HEK293 (cell line): ENCODE measurements around the gene GAL3ST2.

Experiments used
- CTCF ChIA-PET: fragments of 350-600 bp; formaldehyde crosslinking; extraction: SDS; loops from one replicate; lab custom pipeline; 2021; ENCODE audit warnings: antibody characterized with exemption; lab: Yijun Ruan, JAX
- POLR2A ChIA-PET: fragments of 300-600 bp; formaldehyde crosslinking; extraction: SDS; loops from one replicate; lab custom pipeline; 2020; ENCODE audit warnings: antibody characterized with exemption, inconsistent platforms; lab: Yijun Ruan, JAX
- H3K27ac ChIP-seq: fragments of 200-500 bp; sonication (Bioruptor generic); 2 replicates; pipeline ENCODE4 v1.5.1; 2014; ENCODE audit warnings: low read depth, low read length, control low read depth, inconsistent platforms; ENCODE audit errors: extremely low read depth
- H3K36me3 ChIP-seq, 2 experiments: fragments of 200-500 bp in 1 of 2; sonication (Bioruptor generic) in 1 of 2; 1 replicate in 1 of 2; 2 replicates in 1 of 2; pipeline ENCODE4 v1.5.1; 2014 to 2017; ENCODE audit warnings: inconsistent platforms in 2 of 2, low read length in 2 of 2; ENCODE audit not compliant: control insufficient read depth in 2 of 2, insufficient read depth in 1 of 2
- H3K4me1 ChIP-seq: fragments of 200-500 bp; sonication (Bioruptor generic); 2 replicates; pipeline ENCODE4 v1.5.1; 2014; ENCODE audit warnings: mild to moderate bottlenecking, low read length, inconsistent platforms; ENCODE audit not compliant: control insufficient read depth, insufficient read depth
- H3K4me3 ChIP-seq: 2 replicates; pipeline ENCODE4 v1.5.1; 2011; ENCODE audit warnings: low read depth, mild to moderate bottlenecking, control low read depth, low read length, moderate library complexity
- H3K9me3 ChIP-seq: fragments of 200-500 bp; sonication (Bioruptor generic); 2 replicates; pipeline ENCODE4 v1.5.1; 2014; ENCODE audit warnings: low read depth, low read length, inconsistent platforms; ENCODE audit not compliant: control insufficient read depth, insufficient read depth
- EGR2 ChIP-seq: fragments of 450-650 bp; formaldehyde crosslinking; IDR thresholded peaks from 2 replicates; pipeline ENCODE4 v1.5.1; 2016; ENCODE audit warnings: low read depth, missing biosample characterization, missing genetic modification characterization
- SCRT2 ChIP-seq: fragments of 450-650 bp; formaldehyde crosslinking; IDR thresholded peaks from 2 replicates; pipeline ENCODE4 v1.5.1; 2016; ENCODE audit warnings: missing biosample characterization, missing genetic modification characterization
- SP7 ChIP-seq: fragments of 450-650 bp; formaldehyde crosslinking; IDR thresholded peaks from 2 replicates; pipeline ENCODE4 v1.5.1; 2016; ENCODE audit warnings: missing biosample characterization, missing genetic modification characterization
- ZNF114 ChIP-seq: fragments of 450-650 bp; formaldehyde crosslinking; IDR thresholded peaks from 2 replicates; pipeline ENCODE4 v1.5.0; 2017; ENCODE audit warnings: missing biosample characterization, missing genetic modification characterization
- ZNF133 ChIP-seq: fragments of 450-650 bp; formaldehyde crosslinking; IDR thresholded peaks from 2 replicates; pipeline ENCODE4 v1.5.1; 2016; ENCODE audit warnings: missing biosample characterization, missing genetic modification characterization
- ZNF184 ChIP-seq: fragments of 450-650 bp; IDR thresholded peaks from 2 replicates; pipeline ENCODE4 v1.5.1; 2018; ENCODE audit warnings: missing biosample characterization, mild to moderate bottlenecking, missing genetic modification characterization
- ZNF2 ChIP-seq: fragments of 450-650 bp; formaldehyde crosslinking; IDR thresholded peaks from 2 replicates; pipeline ENCODE4 v1.5.1; 2016; ENCODE audit warnings: missing biosample characterization, missing genetic modification characterization
- ZNF221 ChIP-seq: fragments of 450-650 bp; formaldehyde crosslinking; IDR thresholded peaks from 2 replicates; pipeline ENCODE4 v1.5.1; 2017; ENCODE audit warnings: missing biosample characterization, missing genetic modification characterization, borderline replicate concordance
- ZNF26 ChIP-seq: fragments of 450-650 bp; formaldehyde crosslinking; IDR thresholded peaks from 2 replicates; pipeline ENCODE4 v1.5.1; 2016; ENCODE audit warnings: missing biosample characterization, missing genetic modification characterization
- ZNF302 ChIP-seq: fragments of 450-650 bp; formaldehyde crosslinking; IDR thresholded peaks from 2 replicates; pipeline ENCODE4 v1.5.1; 2016; ENCODE audit warnings: missing biosample characterization, missing genetic modification characterization, low read depth
- ZNF391 ChIP-seq: fragments of 450-650 bp; formaldehyde crosslinking; IDR thresholded peaks from 2 replicates; pipeline ENCODE4 v1.5.1; 2016; ENCODE audit warnings: low read depth, missing biosample characterization, missing genetic modification characterization, borderline replicate concordance
- ZNF544 ChIP-seq: fragments of 450-650 bp; formaldehyde crosslinking; IDR thresholded peaks from 2 replicates; pipeline ENCODE4 v1.5.0; 2017; ENCODE audit warnings: missing biosample characterization, missing genetic modification characterization
- ZNF624 ChIP-seq: fragments of 450-650 bp; formaldehyde crosslinking; IDR thresholded peaks from 2 replicates; pipeline ENCODE4 v1.5.1; 2017; ENCODE audit warnings: missing biosample characterization, missing genetic modification characterization
- ZNF658 ChIP-seq: fragments of 450-650 bp; formaldehyde crosslinking; IDR thresholded peaks from 2 replicates; pipeline ENCODE4; 2016; ENCODE audit warnings: missing biosample characterization, missing genetic modification characterization
- ZNF843 ChIP-seq: fragments of 450-650 bp; formaldehyde crosslinking; IDR thresholded peaks from 2 replicates; pipeline ENCODE4 v1.5.1; 2016; ENCODE audit warnings: missing biosample characterization, missing genetic modification characterization
- ZSCAN23 ChIP-seq: fragments of 450-650 bp; formaldehyde crosslinking; IDR thresholded peaks from 2 replicates; pipeline ENCODE4 v1.5.1; 2016; ENCODE audit warnings: missing biosample characterization, missing genetic modification characterization
- ZSCAN30 ChIP-seq: fragments of 450-650 bp; IDR thresholded peaks from 2 replicates; pipeline ENCODE4 v1.5.1; 2018; ENCODE audit warnings: missing biosample characterization, mild to moderate bottlenecking, missing genetic modification characterization, moderate library complexity
- TF ChIP-seq, protein P1 (sequence below): fragments of 450-650 bp; formaldehyde crosslinking; IDR thresholded peaks from 2 replicates; pipeline ENCODE4 v1.5.1; 2016; ENCODE audit warnings: missing biosample characterization, missing genetic modification characterization
- TF ChIP-seq, protein P2 (sequence below): fragments of 450-650 bp; formaldehyde crosslinking; IDR thresholded peaks from 2 replicates; pipeline ENCODE4 v1.5.1; 2016; ENCODE audit warnings: missing biosample characterization, missing genetic modification characterization
- TF ChIP-seq, protein P3 (sequence below): fragments of 450-650 bp; formaldehyde crosslinking; IDR thresholded peaks from 2 replicates; pipeline ENCODE4; 2016; ENCODE audit warnings: missing biosample characterization, missing genetic modification characterization
- TF ChIP-seq, protein P4 (sequence below): fragments of 450-650 bp; formaldehyde crosslinking; IDR thresholded peaks from 2 replicates; pipeline ENCODE4 v1.5.1; 2017; ENCODE audit warnings: missing biosample characterization, mild to moderate bottlenecking, missing genetic modification characterization, moderate library complexity
- TF ChIP-seq, protein P5 (sequence below): fragments of 450-650 bp; formaldehyde crosslinking; IDR thresholded peaks from 2 replicates; pipeline ENCODE4 v1.5.1; 2016; ENCODE audit warnings: missing biosample characterization, missing genetic modification characterization

The GAL3ST2 gene

GRCh38 chr2:241734467-241735208, 42.0 kb upstream of the GAL3ST2 start, which contains the start of gene D2HGDH (continued):
- TF ChIP-seq, protein P1, sequence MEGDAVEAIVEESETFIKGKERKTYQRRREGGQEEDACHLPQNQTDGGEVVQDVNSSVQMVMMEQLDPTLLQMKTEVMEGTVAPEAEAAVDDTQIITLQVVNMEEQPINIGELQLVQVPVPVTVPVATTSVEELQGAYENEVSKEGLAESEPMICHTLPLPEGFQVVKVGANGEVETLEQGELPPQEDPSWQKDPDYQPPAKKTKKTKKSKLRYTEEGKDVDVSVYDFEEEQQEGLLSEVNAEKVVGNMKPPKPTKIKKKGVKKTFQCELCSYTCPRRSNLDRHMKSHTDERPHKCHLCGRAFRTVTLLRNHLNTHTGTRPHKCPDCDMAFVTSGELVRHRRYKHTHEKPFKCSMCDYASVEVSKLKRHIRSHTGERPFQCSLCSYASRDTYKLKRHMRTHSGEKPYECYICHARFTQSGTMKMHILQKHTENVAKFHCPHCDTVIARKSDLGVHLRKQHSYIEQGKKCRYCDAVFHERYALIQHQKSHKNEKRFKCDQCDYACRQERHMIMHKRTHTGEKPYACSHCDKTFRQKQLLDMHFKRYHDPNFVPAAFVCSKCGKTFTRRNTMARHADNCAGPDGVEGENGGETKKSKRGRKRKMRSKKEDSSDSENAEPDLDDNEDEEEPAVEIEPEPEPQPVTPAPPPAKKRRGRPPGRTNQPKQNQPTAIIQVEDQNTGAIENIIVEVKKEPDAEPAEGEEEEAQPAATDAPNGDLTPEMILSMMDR, result no peak
- TF ChIP-seq ZNF658 (tag by site-specific recombination), result no peak
- TF ChIP-seq, protein P2, sequence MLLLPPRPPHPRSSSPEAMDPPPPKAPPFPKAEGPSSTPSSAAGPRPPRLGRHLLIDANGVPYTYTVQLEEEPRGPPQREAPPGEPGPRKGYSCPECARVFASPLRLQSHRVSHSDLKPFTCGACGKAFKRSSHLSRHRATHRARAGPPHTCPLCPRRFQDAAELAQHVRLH (tag by site-specific recombination), result no peak
- no peak for TF ChIP-seq ZSCAN23 (tag by site-specific recombination)
- TF ChIP-seq, protein P3, sequence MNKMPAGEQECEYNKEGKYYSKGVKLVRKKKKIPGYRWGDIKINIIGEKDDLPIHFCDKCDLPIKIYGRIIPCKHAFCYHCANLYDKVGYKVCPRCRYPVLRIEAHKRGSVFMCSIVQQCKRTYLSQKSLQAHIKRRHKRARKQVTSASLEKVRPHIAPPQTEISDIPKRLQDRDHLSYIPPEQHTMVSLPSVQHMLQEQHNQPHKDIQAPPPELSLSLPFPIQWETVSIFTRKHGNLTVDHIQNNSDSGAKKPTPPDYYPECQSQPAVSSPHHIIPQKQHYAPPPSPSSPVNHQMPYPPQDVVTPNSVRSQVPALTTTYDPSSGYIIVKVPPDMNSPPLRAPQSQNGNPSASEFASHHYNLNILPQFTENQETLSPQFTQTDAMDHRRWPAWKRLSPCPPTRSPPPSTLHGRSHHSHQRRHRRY, result no peak
- TF ChIP-seq, protein P4, sequence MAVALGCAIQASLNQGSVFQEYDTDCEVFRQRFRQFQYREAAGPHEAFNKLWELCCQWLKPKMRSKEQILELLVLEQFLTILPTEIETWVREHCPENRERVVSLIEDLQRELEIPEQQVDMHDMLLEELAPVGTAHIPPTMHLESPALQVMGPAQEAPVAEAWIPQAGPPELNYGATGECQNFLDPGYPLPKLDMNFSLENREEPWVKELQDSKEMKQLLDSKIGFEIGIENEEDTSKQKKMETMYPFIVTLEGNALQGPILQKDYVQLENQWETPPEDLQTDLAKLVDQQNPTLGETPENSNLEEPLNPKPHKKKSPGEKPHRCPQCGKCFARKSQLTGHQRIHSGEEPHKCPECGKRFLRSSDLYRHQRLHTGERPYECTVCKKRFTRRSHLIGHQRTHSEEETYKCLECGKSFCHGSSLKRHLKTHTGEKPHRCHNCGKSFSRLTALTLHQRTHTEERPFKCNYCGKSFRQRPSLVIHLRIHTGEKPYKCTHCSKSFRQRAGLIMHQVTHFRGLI, result no peak
- TF ChIP-seq, protein P5, sequence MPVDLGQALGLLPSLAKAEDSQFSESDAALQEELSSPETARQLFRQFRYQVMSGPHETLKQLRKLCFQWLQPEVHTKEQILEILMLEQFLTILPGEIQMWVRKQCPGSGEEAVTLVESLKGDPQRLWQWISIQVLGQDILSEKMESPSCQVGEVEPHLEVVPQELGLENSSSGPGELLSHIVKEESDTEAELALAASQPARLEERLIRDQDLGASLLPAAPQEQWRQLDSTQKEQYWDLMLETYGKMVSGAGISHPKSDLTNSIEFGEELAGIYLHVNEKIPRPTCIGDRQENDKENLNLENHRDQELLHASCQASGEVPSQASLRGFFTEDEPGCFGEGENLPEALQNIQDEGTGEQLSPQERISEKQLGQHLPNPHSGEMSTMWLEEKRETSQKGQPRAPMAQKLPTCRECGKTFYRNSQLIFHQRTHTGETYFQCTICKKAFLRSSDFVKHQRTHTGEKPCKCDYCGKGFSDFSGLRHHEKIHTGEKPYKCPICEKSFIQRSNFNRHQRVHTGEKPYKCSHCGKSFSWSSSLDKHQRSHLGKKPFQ (tag by site-specific recombination), result no peak
- TF ChIP-seq ZNF843 (tag by site-specific recombination), result no peak
- TF ChIP-seq ZNF391 (tag by site-specific recombination), result no peak
- no peak for TF ChIP-seq ZNF26 (tag by site-specific recombination)
- no peak for TF ChIP-seq EGR2 (tag by site-specific recombination)
- TF ChIP-seq ZSCAN30 (tag by site-specific recombination), result peak; percentile 62
- TF ChIP-seq ZNF2 (tag by site-specific recombination), result no peak
- no peak for TF ChIP-seq SP7 (tag by site-specific recombination)

- ChIA-PET POLR2A (interaction anchor here (0.5 kb wide), 1 partner anchor 29 kb away, joined by 3 read pairs; no protein-coding TSS in a partner anchor), CTCF (interaction anchor here (0.6 kb wide), 1 partner anchor 45 kb away, joined by 3 read pairs; no protein-coding TSS in a partner anchor)
- H3K4me1 ChIP-seq, result no peaks in the 10 kb centered on the region
- H3K4me3 ChIP-seq, result no peak overlapping the region
- TF ChIP-seq ZNF302 (no peak), ZNF221 (no peak), ZNF114 (tag by site-specific recombination) (no peak), ZNF544 (tag by site-specific recombination) (no peak), ZNF624 (no peak), ZNF133 (tag by site-specific recombination) (no peak), ZNF184 (tag by site-specific recombination) (no peak), SCRT2 (tag by site-specific recombination) (no peak)
- H3K27ac ChIP-seq, result no peak overlapping the region
- H3K9me3 ChIP-seq, result no peaks in the 10 kb centered on the region
- peaks cover 0 to 5% of the 10 kb centered on the region in 2 experiments; a peak in 2 of 3 replicates for H3K36me3 ChIP-seq
Measured at GRCh38 chr2:241736111-241736510, 40.5 kb upstream of the GAL3ST2 start.
